GM19023 (cell line): ENCODE measurements around the gene ARL8A.
"Not testable (repeated sequence)": the region's sequence is repeated elsewhere in the genome, so short reads cannot be mapped to it uniquely, and the experiment has no call there.

ENCODE experiments used
- ATAC-seq: cut with Tn5 transposase; IDR thresholded peaks from one replicate; pipeline ENCODE4 v1.9.1; 2021; ENCODE audit warnings: mild to moderate bottlenecking, moderate library complexity; ENCODE audit not compliant: unreplicated experiment

Gene ARL8A

DNA sequence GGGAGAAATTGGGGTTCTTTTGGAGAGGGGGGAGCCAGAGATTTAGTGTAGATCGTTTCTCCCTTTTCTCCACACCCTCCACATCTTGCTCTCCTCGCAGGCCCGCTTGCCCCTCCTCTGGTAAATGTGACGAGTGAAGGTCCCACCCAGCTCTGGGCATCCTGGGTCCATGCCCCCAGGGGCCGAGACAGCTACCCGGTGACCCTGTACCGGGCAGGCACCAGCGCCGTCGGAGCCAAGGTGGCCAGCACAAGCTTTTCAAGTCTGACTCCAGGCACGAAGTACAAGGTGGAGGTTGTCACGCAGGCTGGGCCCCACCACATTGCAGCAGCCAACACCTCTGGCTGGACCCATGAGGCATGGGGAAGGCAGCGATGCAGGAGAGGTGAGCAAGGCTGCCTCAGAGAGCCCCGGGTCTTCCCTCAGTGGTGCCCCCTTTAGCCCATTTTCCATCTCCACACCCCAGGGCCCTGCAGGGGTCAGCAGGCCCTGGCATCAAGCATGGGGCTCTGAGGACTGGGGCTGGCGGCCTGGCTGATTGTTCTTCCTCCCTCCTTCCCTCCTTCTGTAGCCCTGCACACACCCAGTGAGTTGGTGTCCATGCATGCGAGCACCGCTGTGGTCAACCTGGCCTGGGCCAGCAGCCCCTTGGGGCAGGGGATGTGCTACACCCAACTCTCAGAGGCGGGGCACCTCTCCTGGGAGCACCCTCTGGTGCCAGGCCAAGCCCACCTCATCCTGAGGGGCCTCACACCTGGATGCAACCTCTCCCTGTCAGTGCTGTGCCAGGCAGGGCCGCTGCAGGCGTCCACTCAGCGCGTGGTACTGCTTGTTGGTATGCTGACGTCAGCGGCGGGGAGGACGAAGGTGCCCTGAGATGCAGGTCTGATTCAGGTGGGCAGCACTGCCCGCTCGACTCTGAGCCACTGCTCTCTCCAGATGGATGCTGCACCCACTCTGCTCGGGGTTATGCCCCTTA, 32.7 kb upstream of the ARL8A start:
- no peak for ATAC-seq

DNA sequence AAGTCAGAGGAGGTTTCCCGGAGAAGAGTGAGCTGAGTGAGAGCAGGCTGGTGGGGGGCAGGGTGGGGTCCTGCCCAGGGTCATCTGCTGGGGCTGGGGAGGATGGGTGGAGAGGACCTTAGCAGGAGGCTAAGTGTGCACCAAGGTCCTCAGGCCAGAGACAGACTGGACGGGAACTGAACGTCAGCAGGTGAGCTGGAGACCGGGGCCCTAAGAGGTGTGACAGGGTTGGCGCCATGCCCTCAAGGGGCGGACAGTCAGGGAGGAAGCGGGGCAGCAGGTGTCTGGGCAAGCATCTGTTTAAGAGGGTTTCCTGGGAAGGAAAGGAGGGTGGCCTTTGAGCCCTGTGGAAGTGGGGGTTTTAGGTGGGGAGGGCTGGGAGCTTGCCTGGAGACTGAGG, 29.5 kb upstream of the ARL8A start:
- ATAC-seq: no peak

- no peak for ATAC-seq
Measured at GRCh38 chr1:202172015-202172355, 27.4 kb upstream of the ARL8A start.

GRCh38 chr1:202171292-202172014, 26.9 kb upstream of the ARL8A start:
- ATAC-seq: no peak

DNA sequence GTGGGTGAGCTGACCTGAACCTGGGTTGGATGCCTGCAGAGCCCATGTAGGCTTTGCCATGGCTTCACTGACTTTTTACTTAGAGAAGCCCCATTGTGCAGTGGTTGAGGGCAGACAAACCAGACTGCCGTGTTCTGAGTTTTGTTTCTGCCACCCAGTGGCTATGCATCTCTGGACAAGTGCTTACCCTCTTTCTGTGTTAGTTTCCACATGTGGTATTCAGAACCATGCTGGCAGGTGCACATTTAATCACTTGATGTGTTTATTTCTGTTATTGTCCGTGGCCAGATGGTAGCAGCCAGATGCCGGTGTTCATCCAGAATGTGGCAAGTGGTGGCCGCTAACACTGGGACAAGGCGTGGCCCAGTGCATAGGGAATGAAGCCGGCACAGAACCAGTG, 26.2 kb upstream of the ARL8A start:
- ATAC-seq: no peak

- ATAC-seq: no peak
Measured at GRCh38 chr1:202168861-202169260, 24.3 kb upstream of the ARL8A start.

GRCh38 chr1:202167708-202168415, 23.3 kb upstream of the ARL8A start:
- no peak for ATAC-seq

DNA sequence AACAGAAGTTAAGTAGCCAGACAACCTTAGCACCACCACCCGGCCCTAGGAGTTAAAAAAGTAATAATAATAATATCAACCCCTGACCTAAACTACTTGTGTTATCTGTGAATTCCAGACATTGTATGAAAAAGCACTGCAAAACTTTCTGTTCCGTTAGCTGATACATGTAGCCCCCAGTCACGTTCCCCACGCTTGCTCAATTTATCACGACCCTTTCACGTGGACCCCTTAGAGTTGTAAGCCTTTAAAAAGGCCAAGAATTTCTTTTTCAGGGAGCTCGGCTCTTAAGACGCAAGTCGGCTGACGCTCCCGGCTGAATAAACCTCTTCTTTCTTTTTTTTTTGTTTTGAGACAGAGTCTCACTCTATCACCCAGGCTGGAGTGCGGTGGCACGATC, 22.5 kb upstream of the ARL8A start:
- ATAC-seq: not testable (repeated sequence)

DNA sequence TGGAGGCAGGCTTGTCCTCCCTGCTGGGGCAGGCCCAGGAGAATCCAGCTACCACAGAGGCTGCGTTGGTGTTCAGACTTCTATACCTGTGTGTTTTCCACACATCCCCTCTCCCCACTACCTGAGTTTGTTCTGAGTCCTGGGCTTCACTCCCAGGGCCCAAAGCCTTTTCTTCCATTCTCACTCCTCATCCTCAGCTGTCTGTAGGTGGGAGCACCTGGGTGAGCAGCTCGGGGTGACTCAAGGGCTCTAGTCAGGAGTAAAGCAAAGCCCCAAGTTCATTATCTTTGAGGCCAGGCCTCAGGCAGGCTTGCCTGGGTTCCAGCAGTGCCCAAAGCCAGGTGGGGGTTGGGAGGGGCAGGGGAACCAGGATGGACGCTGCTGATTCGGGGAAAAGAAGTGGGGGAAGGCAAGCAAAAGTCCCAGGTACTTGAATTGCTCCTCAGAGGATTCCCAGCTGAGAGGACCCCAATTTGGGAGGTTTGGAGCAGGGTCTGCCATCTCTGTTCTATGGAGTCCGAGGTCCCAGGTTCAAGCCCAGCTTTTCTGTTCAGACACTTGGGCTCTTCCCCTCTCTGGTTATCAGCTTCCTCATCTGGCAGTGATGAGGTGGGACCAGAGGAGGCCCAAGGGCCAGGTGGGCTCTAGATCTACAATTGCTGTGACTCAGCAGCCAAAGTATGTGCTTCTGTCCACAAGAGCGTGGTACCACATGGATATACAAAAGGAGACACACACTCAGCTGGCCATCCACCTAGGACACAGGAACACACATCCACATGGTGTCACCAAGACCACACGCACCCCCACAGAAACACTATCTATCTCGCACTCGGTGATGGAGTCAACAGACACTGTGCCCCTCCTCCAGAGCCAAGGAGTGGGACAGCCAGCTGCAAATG, 21.7 kb upstream of the ARL8A start:
- no peak for ATAC-seq

DNA sequence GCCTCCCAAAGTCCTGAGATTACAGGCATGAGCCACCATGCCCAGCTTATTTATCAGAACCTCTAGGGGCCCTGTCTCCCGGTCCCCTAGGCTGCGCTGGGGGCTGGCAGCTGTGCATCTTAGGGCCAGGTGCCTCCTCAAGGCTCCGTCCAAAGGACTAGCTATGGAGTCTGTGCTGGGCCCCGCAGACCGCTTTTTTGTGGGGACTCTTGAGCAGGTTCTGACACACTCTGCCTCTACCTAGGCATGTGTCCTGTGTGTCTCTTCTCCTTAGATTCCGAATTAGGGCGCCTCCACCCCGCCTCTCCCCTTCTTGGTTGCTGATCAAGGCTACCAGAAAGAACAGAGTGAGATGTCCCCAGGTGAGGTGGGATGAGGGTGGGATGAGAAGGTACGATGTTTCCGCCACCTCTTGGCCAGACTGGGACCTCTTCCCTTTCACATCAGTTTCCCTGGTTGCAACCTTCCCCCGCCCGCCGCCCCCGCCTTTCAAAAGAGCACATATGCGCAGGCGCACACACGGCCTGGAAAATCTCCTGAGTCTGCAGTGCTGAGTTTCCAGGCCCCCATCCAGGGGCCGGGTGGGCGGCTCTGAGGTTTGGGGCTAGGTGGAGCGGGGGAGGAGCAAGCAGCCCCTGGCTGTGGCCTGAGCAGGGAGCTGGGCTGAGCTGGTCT, 20.9 kb upstream of the ARL8A start:
- no peak for ATAC-seq

DNA sequence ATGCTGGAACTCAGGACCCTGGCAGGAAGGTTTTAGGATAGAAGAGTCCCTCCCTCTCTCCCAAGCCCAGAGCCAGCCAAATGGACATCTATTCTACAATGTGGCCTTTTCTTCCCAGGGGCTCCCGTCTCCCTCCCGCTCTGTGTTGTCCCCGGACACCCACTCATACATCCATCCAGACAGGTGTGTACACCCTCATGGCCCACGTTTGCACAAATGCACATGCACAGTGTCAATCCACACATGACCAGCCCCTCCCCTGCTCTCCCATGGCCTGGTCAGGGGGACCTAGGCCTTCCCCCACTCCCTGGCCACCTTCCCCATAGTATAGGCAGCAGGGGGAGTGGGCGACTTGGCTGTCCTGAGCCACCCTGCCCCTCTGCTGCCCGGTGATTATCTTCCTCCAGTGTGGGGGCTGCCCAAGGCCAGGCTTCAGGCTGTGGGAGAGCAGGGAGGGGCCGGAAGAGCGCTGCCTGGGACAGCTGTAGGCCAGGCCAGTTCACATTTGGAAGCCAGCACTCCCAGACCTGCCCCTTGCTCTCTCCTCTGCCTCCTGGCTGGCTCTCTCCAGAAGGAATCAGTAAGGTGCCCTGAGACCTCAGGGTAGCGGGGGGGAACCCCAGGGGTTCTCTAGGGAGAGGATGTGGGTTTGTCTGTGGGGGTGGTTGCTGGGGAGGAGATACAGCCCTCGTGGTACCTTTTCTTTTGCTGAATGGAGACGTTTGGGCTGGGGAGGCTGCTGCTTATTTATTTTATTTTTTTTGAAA, 19.9 kb upstream of the ARL8A start:
- ATAC-seq: peak; percentile 50

DNA sequence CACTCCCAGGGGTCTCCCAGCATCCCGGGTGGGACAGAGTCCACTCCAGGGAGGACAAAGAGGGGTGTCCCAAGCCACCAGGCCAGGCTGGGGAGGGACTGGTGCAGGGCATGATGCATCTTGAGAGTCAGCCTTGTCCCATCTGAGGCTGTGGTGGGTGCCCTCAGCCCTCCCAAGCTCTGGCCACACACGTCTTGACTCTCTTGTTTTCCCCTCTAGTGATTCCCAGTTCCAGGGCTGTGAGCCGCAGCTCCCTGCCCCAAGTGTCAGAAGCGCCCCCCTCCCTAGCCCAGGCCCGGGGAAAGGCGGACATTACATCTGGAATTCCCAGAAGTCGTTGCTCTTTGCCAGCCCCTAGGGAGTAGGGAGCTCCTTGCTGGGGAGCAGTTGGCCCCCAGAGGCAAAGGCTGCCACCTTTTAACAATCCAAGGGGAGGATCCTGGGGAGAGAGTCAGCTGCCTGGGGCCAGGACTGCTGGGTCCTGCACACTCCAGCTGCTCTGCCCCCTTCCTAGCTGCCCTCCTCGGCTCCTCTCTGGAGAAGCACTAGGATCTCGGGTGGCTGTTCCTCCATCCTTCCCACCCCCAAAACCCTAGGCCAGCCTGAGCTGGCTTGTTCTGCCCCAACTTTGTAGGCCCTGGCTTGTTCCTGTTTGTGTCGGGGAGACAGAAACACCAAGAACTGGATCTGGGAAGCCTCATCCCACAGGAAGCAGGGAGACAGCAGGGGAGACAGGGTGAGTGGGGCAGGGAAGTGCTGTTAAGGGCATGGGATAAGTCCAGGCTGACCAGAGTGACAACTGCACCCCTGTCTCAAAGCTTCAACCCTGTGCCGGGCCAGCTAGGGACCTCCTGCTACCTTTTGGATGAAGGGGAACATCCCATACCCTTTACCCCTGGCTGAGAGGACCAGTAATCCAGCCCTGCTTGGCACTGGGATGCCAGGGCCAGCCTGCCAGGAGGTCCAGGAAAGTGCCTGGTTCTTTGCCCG, 19.0 kb upstream of the ARL8A start:
- ATAC-seq: no peak

DNA sequence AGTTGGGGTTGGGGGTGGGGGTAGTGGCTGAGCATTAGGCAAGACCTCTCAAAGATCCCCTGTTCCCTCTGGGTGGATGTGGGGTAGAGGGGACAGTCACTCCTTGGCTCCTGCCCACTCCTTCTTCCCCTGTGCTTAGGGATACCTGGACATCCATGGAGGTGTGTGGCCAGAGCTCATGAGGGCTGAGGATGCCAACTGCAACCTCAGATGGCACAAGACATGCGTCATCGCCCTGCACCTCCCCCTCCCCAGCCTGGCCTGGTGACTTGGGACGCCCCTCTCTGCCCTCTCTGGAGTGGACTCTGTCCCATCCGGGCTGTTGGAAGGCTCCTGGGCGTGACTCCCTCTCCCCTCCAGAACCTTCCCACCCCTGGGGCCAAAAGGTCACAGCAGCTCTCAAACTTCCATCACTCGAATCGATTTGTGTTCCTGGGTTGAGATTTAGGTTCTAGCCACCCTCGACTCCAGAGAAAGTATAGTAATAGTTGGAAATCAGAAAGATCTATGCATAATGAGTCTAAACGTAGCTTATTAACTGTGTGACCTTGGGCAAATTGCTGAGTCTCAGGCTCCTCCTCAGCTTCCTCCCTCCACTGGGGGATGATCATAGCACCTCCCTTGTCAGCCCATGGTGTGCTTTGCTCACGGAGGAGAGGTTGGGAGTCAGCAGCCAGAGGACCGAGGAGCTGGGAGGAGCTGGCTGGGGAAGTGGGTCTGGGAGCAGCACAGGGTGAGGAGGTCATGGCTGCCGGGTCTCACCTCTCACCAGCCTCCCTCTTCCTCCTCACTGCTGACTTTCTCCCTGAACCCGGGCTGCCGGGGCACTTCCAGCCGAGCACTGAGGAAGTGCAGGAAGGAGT, 18.1 kb upstream of the ARL8A start:
- ATAC-seq: no peak

DNA sequence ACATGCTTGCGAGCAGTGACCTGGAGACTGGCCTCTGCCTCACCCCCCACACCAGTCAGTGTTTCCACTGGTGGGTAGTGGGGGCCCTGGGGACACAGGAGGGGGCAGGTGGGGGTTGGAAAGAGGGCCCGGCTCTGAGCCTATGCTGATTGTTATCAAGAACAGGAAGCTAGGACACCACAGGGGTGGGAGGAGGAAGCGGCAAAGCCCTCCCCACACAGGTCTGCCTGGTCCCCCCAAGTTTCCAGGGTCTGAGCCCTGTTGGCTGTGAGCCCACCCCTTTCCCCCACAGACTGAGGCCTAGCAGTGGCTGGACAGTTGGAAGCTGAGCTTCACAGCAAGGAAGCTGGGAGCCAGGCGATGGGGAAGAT, 17.5 kb upstream of the ARL8A start:
- peak; percentile 30 for ATAC-seq

- no peak for ATAC-seq
Measured at GRCh38 chr1:202161151-202162046, 16.9 kb upstream of the ARL8A start.

GRCh38 chr1:202160377-202160940, 15.9 kb upstream of the ARL8A start, which contains the start of gene PTPN7:
Gene PTPN7, minus strand, starts transcription at chr1:202160602. Its CDS starts 1,200 bp downstream, at chr1:202159402.
- ATAC-seq: peak; percentile 33
